Liver (tissue), 9 donors: Measurements from ENCODE around the gene DNAH17. TPM values are rescaled to one million over a fixed set of nuclear protein-coding genes. Genes with fewer than 3 reads are reported as not detected.

ENCODE experiments used
- DNase-seq: peaks from one replicate; pipeline ENCODE4 v3.0.0-alpha.2; 2017; ENCODE audit warnings: low spot score
- H3K27ac ChIP-seq, 2 donors: one replicate each; pipeline ENCODE4 v1.7.0; 2013; ENCODE audit warnings: inconsistent platforms in 2 of 2, low read length in 2 of 2, control low read depth in 1 of 2, low read depth in 1 of 2, mild to moderate bottlenecking in 1 of 2
- H3K27me3 ChIP-seq, 4 donors: one replicate each; pipeline versions ENCODE4 v1.6.1 to v1.7.0; 2013; ENCODE audit warnings: low read length in 3 of 4, inconsistent platforms in 1 of 4, mild to moderate bottlenecking in 1 of 4, moderate library complexity in 1 of 4; ENCODE audit not compliant: control insufficient read depth in 4 of 4, insufficient read depth in 4 of 4
- H3K36me3 ChIP-seq, 4 donors: one replicate each; pipeline versions ENCODE4 v1.6.1 to v1.7.0; 2013; ENCODE audit warnings: low read length in 3 of 4, mild to moderate bottlenecking in 3 of 4, low read depth in 1 of 4, moderate library complexity in 1 of 4; ENCODE audit not compliant: control insufficient read depth in 4 of 4, insufficient read depth in 3 of 4
- H3K4me1 ChIP-seq, 4 donors: one replicate each; pipeline versions ENCODE4 v1.6.1 to v1.7.0; 2013; ENCODE audit warnings: low read length in 3 of 4, mild to moderate bottlenecking in 3 of 4, moderate library complexity in 1 of 4; ENCODE audit not compliant: control insufficient read depth in 4 of 4, insufficient read depth in 4 of 4
- H3K4me3 ChIP-seq, 3 donors: one replicate each; pipeline versions ENCODE4 v1.6.1 to v1.7.0; 2013; ENCODE audit warnings: low read length in 3 of 3, control low read depth in 1 of 3, low read depth in 1 of 3, mild to moderate bottlenecking in 1 of 3
- H3K9ac ChIP-seq, 2 donors: one replicate each; pipeline ENCODE4 v1.7.0; 2013; ENCODE audit warnings: low read length in 2 of 2, mild to moderate bottlenecking in 2 of 2, moderate library complexity in 2 of 2, control low read depth in 1 of 2, low read depth in 1 of 2
- H3K9me3 ChIP-seq, 4 donors: one replicate each; pipeline versions ENCODE4 v1.6.1 to v1.7.0; 2013; ENCODE audit warnings: low read length in 3 of 4; ENCODE audit not compliant: control insufficient read depth in 4 of 4
- ATF3 ChIP-seq: IDR thresholded peaks from 2 replicates; pipeline ENCODE4 v1.6.1; 2016; ENCODE audit warnings: antibody characterized with exemption
- CTCF ChIP-seq: fragments of 150-350 bp; IDR thresholded peaks from 2 replicates; pipeline ENCODE4 v1.5.1; 2017; ENCODE audit warnings: improper control_type of control experiment, low read depth, low read length; ENCODE audit not compliant: missing input control
- EGR1 ChIP-seq, 2 donors: IDR thresholded peaks; 2 replicates each; pipeline ENCODE4 v1.6.1; 2016 to 2018; ENCODE audit warnings: antibody characterized with exemption in 2 of 2, low read depth in 2 of 2
- FOXA1 ChIP-seq: IDR thresholded peaks from 2 replicates; pipeline ENCODE4 v1.6.1; 2016; ENCODE audit warnings: antibody characterized with exemption
- FOXA2 ChIP-seq: IDR thresholded peaks from 2 replicates; pipeline ENCODE4 v1.6.1; 2016; ENCODE audit warnings: antibody characterized with exemption
- GABPA ChIP-seq, 2 donors: IDR thresholded peaks in 1 of 2; conservative IDR thresholded peaks in 1 of 2; 2 replicates each; pipeline ENCODE4 v1.6.1; 2016; ENCODE audit warnings: antibody characterized with exemption in 2 of 2, mild to moderate bottlenecking in 1 of 2, moderate library complexity in 1 of 2
- HNF4A ChIP-seq, 2 donors: conservative IDR thresholded peaks; 2 replicates each; pipeline ENCODE4 v1.6.1; 2016; ENCODE audit warnings: antibody characterized with exemption in 2 of 2, mild to moderate bottlenecking in 2 of 2
- HNF4G ChIP-seq: IDR thresholded peaks from 2 replicates; pipeline ENCODE4 v1.6.1; 2016; ENCODE audit warnings: antibody characterized with exemption
- JUND ChIP-seq, 2 donors: IDR thresholded peaks; 2 replicates each; pipeline ENCODE4 v1.6.1; 2016; ENCODE audit warnings: antibody characterized with exemption in 2 of 2
- MAX ChIP-seq: IDR thresholded peaks from 2 replicates; pipeline ENCODE4 v1.6.1; 2016; ENCODE audit warnings: antibody characterized with exemption
- NR2F2 ChIP-seq: IDR thresholded peaks from 2 replicates; pipeline ENCODE4 v1.6.1; 2016; ENCODE audit warnings: antibody characterized with exemption
- RAD21 ChIP-seq, 2 donors: IDR thresholded peaks; 2 replicates each; pipeline ENCODE4 v1.6.1; 2016; ENCODE audit warnings: antibody characterized with exemption in 2 of 2, mild to moderate bottlenecking in 2 of 2
- REST ChIP-seq: IDR thresholded peaks from 2 replicates; pipeline ENCODE4 v1.6.1; 2016; ENCODE audit warnings: antibody characterized with exemption, mild to moderate bottlenecking
- RXRA ChIP-seq, 2 donors: IDR thresholded peaks; 2 replicates each; pipeline ENCODE4 v1.6.1; 2017 to 2018; ENCODE audit warnings: antibody characterized with exemption in 2 of 2, mild to moderate bottlenecking in 1 of 2
- SP1 ChIP-seq: IDR thresholded peaks from 2 replicates; pipeline ENCODE4 v1.6.1; 2018; ENCODE audit warnings: antibody characterized with exemption, mild to moderate bottlenecking
- TAF1 ChIP-seq: conservative IDR thresholded peaks from 2 replicates; pipeline ENCODE4 v1.6.1; 2016; ENCODE audit warnings: antibody characterized with exemption, mild to moderate bottlenecking
- YY1 ChIP-seq: IDR thresholded peaks from 2 replicates; pipeline ENCODE4 v1.6.1; 2016; ENCODE audit warnings: antibody characterized with exemption, mild to moderate bottlenecking
- ZBTB33 ChIP-seq: IDR thresholded peaks from 2 replicates; pipeline ENCODE4 v1.6.1; 2016; ENCODE audit warnings: antibody characterized with exemption
- WGBS: extraction: QIAGEN DNeasy Blood & Tissue Kit; methylation state at CpG from one replicate; pipeline ENCODE4 v1.1.7; 2013; 5-methylcytosine and 5-hydroxymethylcytosine counted together
- polyA plus RNA-seq, 2 donors: library from polyadenylated mRNA; stranded (reverse) in 1 of 2; unstranded in 1 of 2; fragments of 200-250 nt in 1 of 2; fragments of >200 nt in 1 of 2; fragmentation: Nextera tagmentation in 1 of 2; extraction: Ambion mirVana in 1 of 2; gene quantifications; one replicate each; pipeline versions ENCODE4 v1.2.1 to v1.2.3, GENCODE V29; 2013 to 2015
- total RNA-seq, 2 donors: library from RNA; depleted of rRNA; stranded (reverse); fragments of >200 nt; gene quantifications; one replicate each; pipeline ENCODE4 v1.2.3, GENCODE V29; 2014
- donor health status: healthy.
- donor health status: healthy.
- donor health status: healthy.
- donor health status: healthy.
- donor health status: healthy.

DNAH17 gene
- total and polyA plus RNA-seq, 4 donors: 0.09 to 0.79 TPM; not detected in 2

GRCh38 chr17:78498848-78499247 is 78.3 kb downstream of the DNAH17 start:
- H3K4me1 ChIP-seq: no peaks in the 10 kb centered on the region
- H3K36me3 ChIP-seq: no peaks in the 10 kb centered on the region
- no peak overlapping the region for H3K4me3 ChIP-seq
- no peak overlapping the region for H3K9ac ChIP-seq
- DNase-seq: no peak
- TF ChIP-seq FOXA1 (no peak), RAD21 (IDR thresholded peaks at IDR 0.05) (no peak), MAX (no peak), YY1 (no peak), NR2F2 (no peak)
- no peaks in the 10 kb centered on the region for H3K27me3 ChIP-seq
- H3K27ac ChIP-seq: no peak overlapping the region
- H3K9me3 ChIP-seq: no peaks in the 10 kb centered on the region
- WGBS: 67% methylated on average over 17 of the region's 17 CpGs

- no peak overlapping the region for H3K27ac ChIP-seq
- no peak overlapping the region for H3K9ac ChIP-seq
- TF ChIP-seq RAD21 (IDR thresholded peaks at IDR 0.05): peak; percentile 93 to 94
- peak; percentile 73 for TF ChIP-seq CTCF
- no peak for TF ChIP-seq HNF4A (conservative IDR thresholded peaks at IDR 0.05)
- no peak for TF ChIP-seq RXRA (IDR thresholded peaks at IDR 0.05)
- no peaks in the 10 kb centered on the region for H3K4me1 ChIP-seq
- DNase-seq: peak; percentile 63
- 23% methylated on average over 10 of the region's 10 CpGs for WGBS
- H3K4me3 ChIP-seq: no peak overlapping the region
- H3K36me3 ChIP-seq: no peaks in the 10 kb centered on the region
- no peaks in the 10 kb centered on the region for H3K27me3 ChIP-seq
- H3K9me3 ChIP-seq: no peaks in the 10 kb centered on the region
These were observed 80.1 kb downstream of the DNAH17 start for GRCh38 chr17:78497115-78497540.

GRCh38 chr17:78496311-78496710 is 80.9 kb downstream of the DNAH17 start:
- no peak for TF ChIP-seq RAD21 (IDR thresholded peaks at IDR 0.05)
- TF ChIP-seq CTCF: no peak
- TF ChIP-seq ZBTB33: no peak
- TF ChIP-seq TAF1: no peak
- TF ChIP-seq HNF4G: no peak
- TF ChIP-seq SP1: no peak
- no peak for TF ChIP-seq EGR1 (IDR thresholded peaks at IDR 0.05; ENCODE audit: low read depth in 2 of 2)
- TF ChIP-seq HNF4A (conservative IDR thresholded peaks at IDR 0.05): no peak
- TF ChIP-seq ATF3: no peak
- no peak for TF ChIP-seq REST
- TF ChIP-seq JUND (IDR thresholded peaks at IDR 0.05): no peak
- TF ChIP-seq RXRA (IDR thresholded peaks at IDR 0.05): no peak
- TF ChIP-seq MAX: no peak
- no peak for TF ChIP-seq GABPA (IDR thresholded peaks at IDR 0.05 in 1 of 2, conservative IDR thresholded peaks at IDR 0.05 in 1 of 2)
- no peak for TF ChIP-seq NR2F2
- TF ChIP-seq YY1: no peak
- TF ChIP-seq FOXA2: no peak
- TF ChIP-seq FOXA1: no peak
- no peak overlapping the region for H3K9ac ChIP-seq
- no peaks in the 10 kb centered on the region for H3K4me1 ChIP-seq
- H3K27me3 ChIP-seq: no peaks in the 10 kb centered on the region
- no peak for DNase-seq
- whole genome bisulfite sequencing: 68% methylated on average over 6 of the region's 6 CpGs
- no peaks in the 10 kb centered on the region for H3K9me3 ChIP-seq
- H3K36me3 ChIP-seq: no peaks in the 10 kb centered on the region
- no peak overlapping the region for H3K27ac ChIP-seq
- no peak overlapping the region for H3K4me3 ChIP-seq
